ENCODE data around the gene CYREN. TPM values are rescaled to one million over a fixed set of nuclear protein-coding genes. Genes with fewer than 3 reads are reported as not detected.

CYREN gene
- total and polyA plus RNA-seq, 7 donors, result 20.6 to 61.2 (median 28.1) TPM

DNA sequence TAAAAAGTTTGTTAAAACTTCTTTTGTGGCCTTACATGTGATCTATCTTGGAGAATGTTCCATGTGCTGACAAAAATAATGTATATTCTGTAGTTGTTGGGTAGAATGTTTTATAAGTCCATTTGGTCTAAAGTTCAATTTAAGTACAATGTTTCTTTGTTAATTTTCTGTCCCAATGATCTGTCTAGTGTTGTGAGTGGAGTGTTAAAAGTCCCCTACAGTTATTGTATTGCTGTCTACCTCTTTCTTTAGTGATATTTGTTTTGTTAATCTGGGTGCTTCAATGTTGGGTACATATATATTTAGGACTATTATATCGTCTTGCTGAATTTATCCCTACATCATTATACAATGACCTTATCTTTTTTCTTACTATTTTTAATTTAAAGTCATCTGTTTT is 15.8 kb downstream of the CYREN start:
- peak overlapping the region; percentile 34 for H3K27ac ChIP-seq
- intact Hi-C loops (cut with DNase I), result no loop called here
- ATAC-seq (no peak), DNase-seq (no peak)
- H3K9me3 ChIP-seq, result peaks cover 11% of the 10 kb centered on the region
- no peaks in the 10 kb centered on the region for H3K27me3 ChIP-seq (ENCODE audit: insufficient read depth in 3 of 3, low read length in 2 of 3)
- peak overlapping the region; percentile 78 for H3K4me3 ChIP-seq
- TF ChIP-seq, protein P1, sequence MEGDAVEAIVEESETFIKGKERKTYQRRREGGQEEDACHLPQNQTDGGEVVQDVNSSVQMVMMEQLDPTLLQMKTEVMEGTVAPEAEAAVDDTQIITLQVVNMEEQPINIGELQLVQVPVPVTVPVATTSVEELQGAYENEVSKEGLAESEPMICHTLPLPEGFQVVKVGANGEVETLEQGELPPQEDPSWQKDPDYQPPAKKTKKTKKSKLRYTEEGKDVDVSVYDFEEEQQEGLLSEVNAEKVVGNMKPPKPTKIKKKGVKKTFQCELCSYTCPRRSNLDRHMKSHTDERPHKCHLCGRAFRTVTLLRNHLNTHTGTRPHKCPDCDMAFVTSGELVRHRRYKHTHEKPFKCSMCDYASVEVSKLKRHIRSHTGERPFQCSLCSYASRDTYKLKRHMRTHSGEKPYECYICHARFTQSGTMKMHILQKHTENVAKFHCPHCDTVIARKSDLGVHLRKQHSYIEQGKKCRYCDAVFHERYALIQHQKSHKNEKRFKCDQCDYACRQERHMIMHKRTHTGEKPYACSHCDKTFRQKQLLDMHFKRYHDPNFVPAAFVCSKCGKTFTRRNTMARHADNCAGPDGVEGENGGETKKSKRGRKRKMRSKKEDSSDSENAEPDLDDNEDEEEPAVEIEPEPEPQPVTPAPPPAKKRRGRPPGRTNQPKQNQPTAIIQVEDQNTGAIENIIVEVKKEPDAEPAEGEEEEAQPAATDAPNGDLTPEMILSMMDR (IDR thresholded peaks at IDR 0.05), result no peak
- WGBS, 3 donors, result 58 to 94% (median 59%) methylated on average over 1 of the region's 1 CpG
- peaks cover 52% of the 10 kb centered on the region for H3K4me1 ChIP-seq
- H3K36me3 ChIP-seq (ENCODE audit: insufficient read depth in 1 of 2, low read depth in 1 of 2), result peaks cover 0 to 31% of the 10 kb centered on the region in 2 donors

GRCh38 chr7:135152442-135152841 is 18.1 kb downstream of the CYREN start:
- intact Hi-C loops (cut with DNase I), result no loop called here
- Histone ChIP-seq H3K4me3 (peak overlapping the region; percentile 78), H3K9me3 (peaks cover 11% of the 10 kb centered on the region), H3K27ac (peak overlapping the region; percentile 97), H3K36me3 (ENCODE audit: insufficient read depth in 1 of 2, low read depth in 1 of 2) (peaks cover 0 to 31% of the 10 kb centered on the region in 2 donors), H3K4me1 (peaks cover 35% of the 10 kb centered on the region), H3K27me3 (ENCODE audit: insufficient read depth in 3 of 3, low read length in 2 of 3) (no peaks in the 10 kb centered on the region)
- ATAC-seq (no peak), DNase-seq (no peak)
- TF ChIP-seq, protein P1 (IDR thresholded peaks at IDR 0.05), result no peak
- 42 to 100% (median 97%) methylated on average over 1 of the region's 1 CpG for WGBS, 3 donors

DNA sequence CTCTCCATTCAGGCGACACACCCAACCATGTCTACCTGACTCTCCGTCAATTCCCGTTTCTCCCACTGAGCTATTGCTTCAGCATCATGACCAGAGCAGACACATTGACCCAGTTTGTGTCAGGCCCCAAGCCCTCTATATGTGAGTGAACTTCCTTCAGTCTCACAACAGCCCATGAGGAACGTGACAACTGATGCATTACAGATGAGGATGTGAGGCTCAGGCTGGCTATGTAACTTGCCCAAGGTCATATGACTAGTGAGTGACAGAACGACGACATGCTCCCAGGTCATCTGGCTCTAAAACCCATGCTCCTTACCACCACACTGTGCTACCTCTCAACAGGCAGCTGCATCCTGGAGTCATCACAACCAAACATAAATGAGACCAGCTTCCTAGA is 19.0 kb downstream of the CYREN start:
- peak overlapping the region; percentile 97 for H3K27ac ChIP-seq
- WGBS, 3 donors, result 54 to 76% (median 61%) methylated on average over 6 of the region's 6 CpGs
- peak overlapping the region; percentile 78 for H3K4me3 ChIP-seq
- TF ChIP-seq, protein P1 (IDR thresholded peaks at IDR 0.05), result no peak
- H3K36me3 ChIP-seq (ENCODE audit: insufficient read depth in 1 of 2, low read depth in 1 of 2), result peaks cover 0 to 24% of the 10 kb centered on the region in 2 donors
- intact Hi-C loops (cut with DNase I), result no loop called here
- H3K9me3 ChIP-seq, result peaks cover 10% of the 10 kb centered on the region
- ATAC-seq (peak in 3 of 4 donors; percentile 18 to 44 (median 19)), DNase-seq (no peak)
- H3K4me1 ChIP-seq, result peaks cover 34% of the 10 kb centered on the region
- no peaks in the 10 kb centered on the region for H3K27me3 ChIP-seq (ENCODE audit: insufficient read depth in 3 of 3, low read length in 2 of 3)

GRCh38 chr7:135151132-135151531 is 19.4 kb downstream of the CYREN start:
- Histone ChIP-seq H3K9me3 (peaks cover 6% of the 10 kb centered on the region), H3K4me1 (peaks cover 37% of the 10 kb centered on the region), H3K27ac (peak overlapping the region; percentile 97), H3K4me3 (peak overlapping the region; percentile 78), H3K36me3 (ENCODE audit: insufficient read depth in 1 of 2, low read depth in 1 of 2) (peaks cover 0 to 24% of the 10 kb centered on the region in 2 donors), H3K27me3 (ENCODE audit: insufficient read depth in 3 of 3, low read length in 2 of 3) (no peaks in the 10 kb centered on the region)
- DNase-seq (no peak), ATAC-seq (no peak)
- WGBS, 3 donors, result 75 to 83% (median 78%) methylated on average over 2 of the region's 2 CpGs
- intact Hi-C loops (cut with DNase I), result no loop called here
- TF ChIP-seq, protein P1 (IDR thresholded peaks at IDR 0.05), result no peak

All from psoas muscle (tissue), 8 donors.